GM03348 (cell line): ENCODE measurements around the gene TSPAN18.

Experiments
- DNase-seq: peaks from one replicate; pipeline ENCODE4 v3.0.0; 2012; ENCODE audit warnings: low spot score

The TSPAN18 gene

GRCh38 chr11:44823868-44824267 is 97.1 kb downstream of the TSPAN18 start:
- DNase-seq = no peak

GRCh38 chr11:44824300-44824704 is 97.5 kb downstream of the TSPAN18 start:
- no peak for DNase-seq

DNA sequence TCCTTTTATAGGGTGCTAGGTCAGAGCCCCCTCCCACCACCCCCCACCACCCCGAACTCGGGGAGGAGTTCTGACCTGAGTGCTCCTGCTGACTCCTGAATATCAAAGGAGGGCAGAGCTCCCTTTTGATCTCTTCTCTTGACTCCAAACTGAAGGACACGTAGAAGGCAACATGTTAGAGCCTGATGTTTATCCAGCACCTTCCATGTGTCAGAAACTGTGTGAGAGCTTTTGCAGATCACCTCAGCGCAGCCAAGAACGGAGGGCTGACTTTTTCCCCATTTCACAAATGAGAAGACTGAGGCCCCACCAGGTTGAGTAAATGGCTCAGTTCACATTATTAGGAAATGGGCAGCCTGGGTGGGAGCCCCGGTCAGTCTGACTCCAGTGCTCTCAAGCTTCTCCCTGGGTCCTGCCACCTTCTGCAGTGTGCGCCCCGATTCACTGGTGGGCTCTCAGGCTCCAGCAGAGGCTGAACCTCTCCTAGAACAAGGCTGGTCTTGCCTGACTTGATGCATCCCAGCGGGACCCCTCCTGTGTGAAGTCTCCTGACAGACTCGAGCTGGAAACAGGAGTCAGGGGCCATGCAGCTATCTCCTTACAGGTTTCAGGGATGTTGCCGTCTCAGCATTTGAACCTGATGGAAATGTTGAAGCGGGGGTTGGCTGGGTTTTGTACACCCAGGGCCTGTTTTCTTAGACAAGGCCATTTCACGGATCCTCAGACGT is 98.5 kb downstream of the TSPAN18 start:
- no peak for DNase-seq

DNA sequence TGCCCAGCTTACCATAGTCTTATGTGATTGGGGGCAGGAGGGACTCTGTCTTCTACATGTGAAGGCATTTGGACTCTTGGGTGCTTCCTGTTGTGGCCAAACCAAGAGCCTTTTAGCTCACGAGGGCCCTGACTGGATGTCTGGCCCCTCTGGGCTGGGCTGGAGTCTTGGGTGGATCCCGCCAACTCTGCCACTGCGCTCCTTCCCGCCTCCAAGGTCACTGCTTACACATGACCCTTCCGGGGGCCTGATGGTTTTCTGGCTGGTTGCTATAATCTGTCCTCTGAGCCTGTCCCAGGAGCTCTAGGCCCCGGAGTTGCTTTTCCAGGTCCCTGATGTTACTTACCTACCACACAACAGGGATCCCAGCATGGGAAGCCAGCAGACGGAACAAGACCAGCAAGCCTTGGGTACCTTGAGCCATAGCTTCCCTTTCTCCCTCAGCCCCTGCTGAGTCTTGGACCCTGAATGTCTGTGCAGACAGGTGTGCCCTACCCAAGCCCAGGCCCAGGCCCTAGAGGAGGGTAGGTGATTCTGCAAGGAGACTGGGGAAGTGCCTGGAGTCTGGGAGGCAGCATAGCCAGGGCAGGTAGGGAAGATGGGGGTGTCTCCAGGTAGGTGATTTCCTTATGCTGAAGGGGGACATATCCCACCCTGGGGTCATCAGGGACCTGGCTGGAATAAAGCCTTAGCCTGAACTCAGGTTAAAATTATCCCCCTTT is 100.3 kb downstream of the TSPAN18 start:
- no peak for DNase-seq

DNA sequence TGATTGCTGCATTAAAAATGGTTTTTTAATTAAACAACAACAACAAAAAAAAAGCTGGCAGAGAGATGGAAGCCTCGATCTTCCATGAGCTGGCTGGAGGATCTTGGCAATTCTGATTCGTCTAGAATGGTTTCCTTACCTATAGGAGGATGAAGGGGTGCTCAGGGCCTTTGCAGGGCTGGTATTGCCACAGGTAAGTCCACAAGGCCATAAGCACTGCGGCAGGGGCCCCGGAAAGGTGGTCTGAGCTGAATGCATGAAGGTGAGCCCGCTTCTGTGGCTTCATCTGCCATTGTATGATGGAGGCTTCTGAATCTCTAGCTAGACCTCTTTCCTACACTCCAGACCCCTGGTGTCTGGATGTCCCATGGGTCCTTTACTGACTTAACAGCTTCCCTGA is 101.5 kb downstream of the TSPAN18 start:
- DNase-seq = no peak

DNA sequence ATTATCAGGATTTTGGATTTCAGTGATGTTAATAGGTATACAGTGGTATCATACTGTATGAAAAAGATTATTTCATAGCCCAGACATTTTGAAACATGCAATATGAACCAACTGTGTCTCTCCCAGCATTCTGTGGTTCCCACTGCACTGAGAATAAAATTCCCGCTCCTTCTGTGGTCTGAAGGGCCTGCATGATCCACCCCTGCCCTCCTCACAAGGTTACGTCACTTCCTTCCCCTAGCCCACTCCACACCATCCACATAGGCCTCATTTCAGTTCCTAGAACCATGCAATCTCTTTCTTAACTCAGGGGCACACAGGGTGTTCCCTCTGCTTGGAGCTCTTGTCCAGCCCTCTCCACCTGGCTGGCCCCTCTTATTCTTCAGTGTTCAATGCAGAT is 103.1 kb downstream of the TSPAN18 start:
- DNase-seq = no peak

GRCh38 chr11:44831605-44832394 is 105.0 kb downstream of the TSPAN18 start:
- no peak for DNase-seq

DNA sequence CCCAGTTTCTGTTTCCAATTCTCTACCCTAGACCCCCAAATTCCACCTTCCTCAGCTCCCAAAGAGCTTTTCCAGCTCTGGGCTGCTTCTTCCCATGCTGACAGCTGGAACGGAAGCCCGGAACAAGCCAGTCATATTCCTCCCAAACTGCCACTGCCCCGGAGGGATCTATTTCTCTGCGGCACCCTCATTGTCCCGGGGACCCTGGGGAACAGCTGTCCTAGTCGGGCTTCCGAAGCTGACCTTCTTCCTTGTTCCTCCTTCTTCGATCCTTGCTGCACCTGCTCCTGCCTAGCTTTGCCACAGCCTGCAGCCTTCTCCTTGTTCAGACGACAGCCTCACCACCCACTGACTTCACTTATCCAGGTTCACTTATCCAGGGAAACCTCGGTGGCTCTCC is 105.7 kb downstream of the TSPAN18 start:
- no peak for DNase-seq

- DNase-seq = no peak
Measured at GRCh38 chr11:44833221-44833876, 106.6 kb downstream of the TSPAN18 start.

- no peak for DNase-seq
Measured at GRCh38 chr11:44833877-44834452, 107.2 kb downstream of the TSPAN18 start.

DNA sequence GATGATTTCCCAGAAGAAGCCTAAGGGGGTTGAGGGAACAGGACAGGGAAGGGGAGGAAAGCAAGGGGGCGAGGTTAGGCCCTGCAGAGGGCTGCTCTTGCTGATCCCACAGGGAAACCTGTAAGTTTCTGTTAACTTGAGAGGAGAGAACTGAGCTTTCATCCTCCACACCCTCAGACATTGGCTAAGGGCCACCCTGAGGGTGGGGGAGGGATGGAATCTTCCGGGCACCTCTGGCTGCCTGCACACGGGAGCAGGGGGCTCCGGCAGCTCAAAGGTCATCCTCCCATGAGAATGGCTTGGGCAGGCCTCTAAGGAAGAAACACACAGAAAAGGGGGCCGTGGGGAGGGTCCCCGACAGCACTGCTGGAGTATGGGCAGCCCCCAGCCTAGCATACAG is 108.1 kb downstream of the TSPAN18 start:
- DNase-seq = no peak

DNA sequence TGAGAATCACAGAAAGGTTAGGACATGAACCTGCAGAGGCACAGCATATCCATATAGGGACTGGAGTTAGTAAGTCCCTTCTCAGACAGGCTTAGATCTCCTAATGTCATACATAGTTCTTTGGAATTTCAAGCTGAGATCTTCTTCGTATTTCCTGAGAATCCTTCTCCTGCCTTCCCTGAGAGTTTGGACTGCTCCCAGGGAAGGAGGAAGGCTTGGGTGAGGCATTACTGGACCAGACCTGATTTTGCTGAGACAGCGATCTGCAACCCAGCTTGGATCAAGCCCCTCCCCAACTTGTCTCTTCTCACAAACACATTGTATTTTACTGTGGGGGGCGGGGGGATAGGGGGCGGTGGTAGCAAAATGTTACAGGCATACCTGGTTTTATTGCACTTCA is 108.5 kb downstream of the TSPAN18 start:
- DNase-seq = no peak

- DNase-seq = no peak
Measured at GRCh38 chr11:44835938-44836337, 109.2 kb downstream of the TSPAN18 start.

- peak; percentile 35 for DNase-seq
Measured at GRCh38 chr11:44837661-44838060, 110.9 kb downstream of the TSPAN18 start.

- no peak for DNase-seq
Measured at GRCh38 chr11:44839458-44840084, 112.8 kb downstream of the TSPAN18 start.

GRCh38 chr11:44840085-44840478 is 113.3 kb downstream of the TSPAN18 start:
- no peak for DNase-seq

- no peak for DNase-seq
Measured at GRCh38 chr11:44840521-44841251, 113.9 kb downstream of the TSPAN18 start.

- DNase-seq = peak; percentile 84
Measured at GRCh38 chr11:44842220-44842619, 115.5 kb downstream of the TSPAN18 start.

- no peak for DNase-seq
Measured at GRCh38 chr11:44846852-44847251, 120.1 kb downstream of the TSPAN18 start.

GRCh38 chr11:44847316-44847715 is 120.6 kb downstream of the TSPAN18 start:
- no peak for DNase-seq
